IMR-90 (cell line): ENCODE data around the gene FOXN3.

Experiments used
- BHLHE40 ChIP-seq: fragments of 150-350 bp; IDR thresholded peaks from 2 replicates; pipeline ENCODE4 v1.6.1; 2016; ENCODE audit warnings: mild to moderate bottlenecking, low read depth, low read length
- CEBPB ChIP-seq: IDR thresholded peaks from 2 replicates; pipeline ENCODE4 v1.6.1; 2012; ENCODE audit warnings: low read depth, low read length, improper control_type of control experiment
- CHD1 ChIP-seq: IDR thresholded peaks from 2 replicates; pipeline ENCODE4 v1.6.1; 2012; ENCODE audit warnings: low read depth, low read length, improper control_type of control experiment
- CTCF ChIP-seq: conservative IDR thresholded peaks from 2 replicates; pipeline ENCODE4 v1.5.1; 2012; ENCODE audit warnings: mild to moderate bottlenecking, low read depth, low read length, improper control_type of control experiment
- ELK1 ChIP-seq: fragments of 150-350 bp; IDR thresholded peaks from 2 replicates; pipeline ENCODE4 v1.6.1; 2016; ENCODE audit warnings: low read depth, mild to moderate bottlenecking, low read length, moderate library complexity, borderline replicate concordance
- FOS ChIP-seq: fragments of 150-350 bp; IDR thresholded peaks from 2 replicates; pipeline ENCODE4 v1.6.1; 2016; ENCODE audit warnings: low read depth, low read length
- MAFK ChIP-seq: IDR thresholded peaks from 2 replicates; pipeline ENCODE4 v1.6.1; 2012; ENCODE audit warnings: low read depth, low read length, improper control_type of control experiment
- MAZ ChIP-seq: IDR thresholded peaks from 2 replicates; pipeline ENCODE4 v1.6.1; 2012; ENCODE audit warnings: low read depth, mild to moderate bottlenecking, low read length, improper control_type of control experiment, moderate library complexity, borderline replicate concordance
- NFE2L2 ChIP-seq: fragments of 150-350 bp; IDR thresholded peaks from 2 replicates; pipeline ENCODE4 v1.6.1; 2016; ENCODE audit warnings: low read depth, mild to moderate bottlenecking, low read length
- POLR2A ChIP-seq: IDR thresholded peaks from 2 replicates; pipeline ENCODE4 v1.6.1; 2012; ENCODE audit warnings: mild to moderate bottlenecking, low read depth, low read length
- RAD21 ChIP-seq: IDR thresholded peaks from 2 replicates; pipeline ENCODE4 v1.6.1; 2012; ENCODE audit warnings: low read length, improper control_type of control experiment
- RFX5 ChIP-seq: IDR thresholded peaks from 2 replicates; pipeline ENCODE4 v1.8.0; 2012; ENCODE audit warnings: low read depth, mild to moderate bottlenecking, low read length, moderate library complexity
- SMC3 ChIP-seq: fragments of 150-350 bp; IDR thresholded peaks from 2 replicates; pipeline ENCODE4 v1.6.1; 2016; ENCODE audit warnings: low read depth, mild to moderate bottlenecking, antibody characterized with exemption, low read length, moderate library complexity
- USF2 ChIP-seq: fragments of 150-350 bp; IDR thresholded peaks from 2 replicates; pipeline ENCODE4 v1.6.1; 2017; ENCODE audit warnings: mild to moderate bottlenecking, antibody characterized with exemption, low read length, low read depth

- no peak for TF ChIP-seq CEBPB
- TF ChIP-seq CTCF: no peak
- TF ChIP-seq USF2: no peak
- no peak for TF ChIP-seq POLR2A
- TF ChIP-seq NFE2L2: no peak
- TF ChIP-seq FOS: no peak
- TF ChIP-seq MAZ: no peak
- TF ChIP-seq RAD21: no peak
- TF ChIP-seq ELK1: no peak
- TF ChIP-seq RFX5: no peak
- no peak for TF ChIP-seq CHD1
- no peak for TF ChIP-seq BHLHE40
- no peak for TF ChIP-seq SMC3
- no peak for TF ChIP-seq MAFK
Measured at GRCh38 chr14:89117012-89117411, 300.0 kb downstream of the FOXN3 start.
